T-helper 1 cell treated with Interleukin-12 subunit alpha and Interleukin-12 subunit beta and Interleukin-4 antibody, amounts not matched to agents 30 ng/mL and 1 ng/mL, for 36 hours (primary cell): ENCODE results near the gene MARK2. TPM values are rescaled to one million over a fixed set of nuclear protein-coding genes. Genes with fewer than 3 reads are reported as not detected.
"Not testable (repeated sequence)": the region's sequence is repeated elsewhere in the genome, so short reads cannot be mapped to it uniquely, and the experiment has no call there.

Source experiments
- intact Hi-C: fragments of 100-400 bp; cut with micrococcal nuclease; formaldehyde crosslinking; loops from one replicate; pipeline ENCODE4 v1.15.1; 2024
- total RNA-seq: library from RNA; stranded (reverse); gene quantifications from 2 replicates; pipeline ENCODE4 v1.2.3, GENCODE V29; 2022

Gene MARK2
- total RNA-seq, 1 donor from 2014 or later: 65.9 TPM

DNA sequence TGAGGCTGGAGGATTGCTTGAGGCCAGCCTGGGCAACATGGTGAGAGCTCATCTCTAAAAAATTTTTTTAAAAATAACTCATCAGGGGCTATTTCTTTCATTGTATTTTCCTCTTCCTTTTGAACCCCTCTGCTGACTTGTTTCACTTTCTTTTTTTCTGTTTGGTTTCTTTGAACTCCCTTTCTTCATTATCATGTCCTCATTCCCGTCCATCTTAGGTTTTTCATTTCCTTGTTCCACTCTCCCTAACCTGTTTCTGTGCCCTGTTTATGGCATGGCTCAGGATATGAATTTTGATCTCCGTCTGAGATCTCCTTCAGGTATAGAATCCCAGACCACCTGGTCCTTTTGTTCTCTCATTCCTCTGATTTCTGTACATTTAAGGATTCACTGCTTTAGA is 12.5 kb downstream of the MARK2 start:
- intact Hi-C loops: loop anchor here (1.0 to 2.0 kb wide), 2 partner anchors 11 to 15 kb away; no protein-coding TSS in a partner anchor

DNA sequence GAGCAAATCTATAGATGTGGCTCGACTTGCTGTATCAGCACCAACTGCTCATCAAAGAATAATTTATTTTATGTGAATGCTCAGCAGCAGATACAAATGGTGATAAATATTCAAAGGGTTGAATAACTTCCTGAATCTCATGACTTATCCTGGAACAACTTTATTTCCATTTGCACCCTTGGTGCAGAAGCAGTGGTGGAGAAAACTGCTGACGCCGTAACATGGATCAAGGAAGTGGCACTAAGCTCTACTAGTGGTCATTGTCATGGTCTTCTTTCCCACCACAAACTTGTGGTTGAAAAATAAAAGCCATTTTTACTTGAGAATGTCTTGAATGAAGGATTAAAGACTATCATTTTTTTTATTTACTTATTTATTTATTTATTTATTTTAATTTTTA is 14.6 kb downstream of the MARK2 start:
- intact Hi-C loops: no loop called here

DNA sequence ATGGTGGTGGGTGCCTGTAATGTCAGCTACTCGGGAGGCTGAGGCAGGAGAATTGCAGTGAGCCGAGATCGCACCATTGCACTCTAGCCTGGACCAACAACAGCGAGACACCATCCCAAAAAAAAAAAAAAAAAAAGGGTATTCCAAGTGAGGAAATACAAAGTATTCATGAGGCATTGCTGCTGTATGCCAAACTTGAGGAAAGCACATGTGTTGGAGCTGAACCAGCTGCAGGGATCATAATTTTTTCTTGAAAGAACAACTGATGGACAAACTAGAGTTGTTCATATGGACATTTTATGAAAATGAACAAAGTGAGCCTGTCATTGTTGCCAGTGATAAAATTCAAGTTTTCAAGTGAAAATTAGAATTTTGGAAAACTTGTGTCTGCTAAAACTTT is 15.8 kb downstream of the MARK2 start:
- intact Hi-C loops: no loop called here

DNA sequence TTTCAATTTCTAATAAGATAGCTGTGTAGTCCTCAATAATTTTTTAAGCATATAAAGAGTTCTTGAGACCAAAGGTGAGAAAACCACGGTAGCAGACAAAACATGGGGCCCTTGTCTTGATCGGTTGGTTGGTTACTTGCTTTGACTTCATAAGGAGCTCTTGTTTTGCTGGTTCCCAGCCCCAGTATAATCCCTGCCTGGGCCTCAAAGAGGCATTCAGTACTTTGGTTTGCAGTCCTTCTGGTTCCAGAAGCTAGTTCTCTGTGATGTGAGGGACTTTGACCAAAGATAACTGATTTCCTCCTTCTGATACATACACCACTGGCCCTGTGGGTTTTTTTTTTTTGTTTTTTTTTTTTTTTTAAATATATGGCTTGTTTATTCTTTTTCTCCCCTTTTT is 17.1 kb downstream of the MARK2 start:
- intact Hi-C loops: no loop called here

DNA sequence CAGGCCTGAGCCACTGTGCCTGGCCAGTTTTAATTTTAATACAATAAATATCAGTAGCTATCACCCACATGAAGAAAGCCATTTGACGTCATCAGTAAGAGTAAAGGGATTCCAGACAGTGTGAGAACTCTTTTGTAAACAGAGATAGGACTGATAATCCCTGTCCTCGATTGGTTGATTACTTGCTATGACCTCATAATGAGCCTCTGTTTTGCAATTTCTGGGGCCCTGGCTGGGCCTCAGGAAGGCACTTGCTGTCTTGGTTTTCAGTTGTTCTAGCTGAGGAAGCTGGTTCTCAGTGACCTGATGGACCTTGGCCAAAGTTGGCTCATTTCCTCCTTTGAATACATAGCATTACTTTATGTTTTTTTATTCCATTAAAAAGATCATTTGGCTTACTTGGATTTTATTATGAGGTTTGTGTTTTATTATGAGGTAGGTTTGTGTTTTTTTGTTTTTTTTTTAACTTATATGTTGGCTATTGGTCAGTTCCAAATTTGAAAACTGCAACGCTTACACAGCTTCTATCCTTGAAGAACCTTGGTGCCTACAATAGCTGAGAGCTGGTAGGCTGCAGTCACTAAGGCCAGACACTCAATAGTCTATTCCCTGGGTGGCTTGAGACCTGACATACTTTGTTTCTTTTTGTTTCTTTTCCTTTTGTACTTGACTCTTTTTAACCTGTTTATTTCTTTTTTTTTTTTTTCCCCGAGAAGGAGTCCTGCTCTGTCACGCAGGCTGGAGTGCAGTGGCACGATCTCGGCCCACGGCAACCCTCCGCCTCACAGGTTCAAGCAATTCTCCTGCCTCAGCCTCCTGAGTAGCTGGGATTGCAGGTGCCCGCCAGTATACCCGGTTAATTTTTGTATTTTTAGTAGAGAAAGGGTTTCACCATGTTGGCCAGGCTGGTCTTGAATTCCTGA is 20.0 kb downstream of the MARK2 start:
- intact Hi-C loops: no loop called here

DNA sequence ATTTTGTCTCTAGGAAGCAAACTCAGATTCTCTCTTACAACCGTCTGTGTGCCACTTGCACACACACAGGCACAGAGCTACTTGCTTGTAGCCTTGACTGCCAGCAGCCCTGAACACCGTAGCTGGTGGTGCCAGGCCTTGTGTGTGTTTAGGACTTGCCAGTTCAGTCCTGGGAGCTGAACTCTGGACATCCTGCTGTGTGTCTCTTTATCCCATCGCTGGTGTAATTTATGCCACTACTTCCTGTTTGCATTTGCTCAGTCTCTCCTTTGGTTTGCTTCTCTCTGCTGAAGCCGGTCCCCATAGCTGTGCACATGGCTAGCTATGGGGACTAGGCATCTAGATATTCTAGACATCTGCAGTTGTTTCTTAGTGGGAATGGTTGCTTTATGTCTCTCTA is 24.0 kb downstream of the MARK2 start:
- intact Hi-C loops: no loop called here

DNA sequence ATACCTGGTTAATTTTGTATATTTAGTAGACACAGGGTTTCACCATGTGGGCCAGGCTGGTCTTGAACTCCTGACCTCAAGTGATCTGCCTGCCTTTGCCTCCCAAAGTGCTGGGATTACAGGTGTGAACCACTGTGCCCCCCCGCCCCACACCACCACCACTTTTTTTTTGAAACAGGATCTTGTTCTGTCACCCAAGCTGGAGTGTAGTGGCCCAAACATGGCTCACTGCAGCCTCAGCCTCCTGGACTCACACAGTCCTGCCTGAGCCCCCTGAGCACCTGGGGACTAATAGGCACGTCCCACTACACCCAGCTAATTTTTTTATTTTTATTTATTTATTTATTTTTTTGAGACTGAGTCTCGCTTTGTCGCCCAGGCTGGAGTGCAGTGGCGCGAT is 24.7 kb downstream of the MARK2 start:
- intact Hi-C loops: not testable (repeated sequence)

DNA sequence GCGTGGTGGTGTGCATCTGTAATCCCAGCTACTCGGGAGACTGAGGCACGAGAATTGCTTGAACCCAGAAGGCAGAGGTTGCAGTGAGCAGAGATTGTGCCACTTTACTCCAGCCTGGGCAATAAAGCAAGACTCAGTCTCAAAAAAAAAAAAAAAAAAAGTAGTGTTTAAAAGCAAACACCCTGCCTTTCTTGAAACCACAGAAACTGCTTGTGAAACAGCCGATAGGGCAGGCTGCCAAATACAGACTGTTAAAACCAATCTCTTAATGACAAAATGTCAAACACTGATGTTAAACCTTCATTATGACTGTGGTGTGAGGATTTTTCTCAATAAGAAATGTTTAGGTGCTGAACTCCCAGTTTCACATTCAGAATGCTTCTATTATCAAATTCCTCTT is 27.3 kb downstream of the MARK2 start:
- intact Hi-C loops: loop anchor here (1.0 to 2.0 kb wide), 4 partner anchors 15 to 108 kb away; partner anchors contain the start of gene COX8A

DNA sequence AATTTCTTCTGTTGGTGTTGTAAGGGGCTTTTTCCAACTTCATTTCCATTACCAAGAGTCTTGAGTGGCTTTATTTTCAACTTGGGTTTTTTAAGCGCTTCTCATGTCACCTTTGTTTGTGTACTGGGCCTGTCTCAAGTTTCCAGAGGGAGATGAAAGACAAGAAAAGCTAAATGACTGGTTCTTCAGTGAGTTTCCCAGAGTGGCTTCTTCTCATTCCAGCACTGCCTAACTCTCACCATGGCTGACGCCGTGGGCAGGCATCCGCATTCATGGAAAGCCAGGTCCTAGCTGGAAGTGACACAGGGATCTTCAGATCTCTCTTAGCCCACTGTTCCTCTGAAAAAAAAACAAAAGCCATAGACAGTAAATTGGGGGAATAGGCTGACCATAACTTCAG is 28.6 kb downstream of the MARK2 start:
- intact Hi-C loops: loop anchor here (2.0 kb wide), 1 partner anchor 17 kb away; no protein-coding TSS in a partner anchor

DNA sequence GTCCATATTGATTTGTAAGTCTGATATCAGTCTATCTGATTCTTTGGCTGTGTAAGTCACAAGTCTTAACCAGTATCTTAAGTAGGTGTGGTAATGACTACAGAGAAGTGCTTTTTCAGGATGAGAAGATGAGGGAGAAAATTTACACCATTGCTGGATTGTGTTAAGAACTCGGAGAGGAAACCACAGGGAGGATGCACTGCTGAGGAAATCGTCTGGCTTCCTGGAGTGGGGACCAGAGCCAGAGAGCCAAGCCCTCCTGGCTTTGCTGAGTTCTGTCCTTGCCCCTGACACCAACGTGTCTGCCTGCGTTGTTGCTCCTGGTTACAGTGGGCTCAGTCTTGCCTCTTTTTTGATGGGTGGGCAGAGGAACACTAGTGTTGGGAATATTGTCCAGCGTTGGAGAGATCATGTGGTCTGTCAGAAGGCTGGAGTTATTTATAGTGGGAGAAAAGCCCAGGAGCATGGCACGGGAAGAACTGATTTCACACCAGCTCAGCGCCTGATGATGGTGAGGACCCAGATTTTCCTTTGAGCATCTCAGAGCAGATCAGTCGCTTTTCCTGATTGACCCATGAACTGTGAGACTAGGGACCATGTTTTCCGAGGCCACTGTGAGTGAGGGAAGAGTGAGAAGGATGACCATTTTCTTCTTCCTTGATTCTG is 29.6 kb downstream of the MARK2 start:
- intact Hi-C loops: no loop called here

DNA sequence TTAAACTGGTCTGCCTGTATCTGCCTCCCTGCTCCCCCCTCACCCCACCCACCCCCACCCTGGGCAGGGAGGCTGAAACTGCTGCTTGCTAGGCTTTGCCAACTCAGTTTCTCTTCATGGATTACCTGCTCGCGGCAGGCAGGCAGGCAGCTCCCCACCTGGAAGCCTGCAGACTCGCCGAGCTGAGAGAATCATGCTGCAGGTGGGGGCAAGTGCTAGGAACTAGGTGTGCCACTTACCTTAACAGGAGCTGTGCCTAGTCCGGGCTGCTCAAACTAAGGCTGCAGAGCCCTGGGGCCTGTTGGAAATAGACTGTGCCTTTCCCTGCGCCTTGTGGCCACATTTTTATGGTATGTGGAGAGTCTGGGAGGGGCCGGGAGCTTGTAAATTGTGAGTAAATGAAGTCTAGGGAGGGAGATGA is 30.3 kb downstream of the MARK2 start:
- intact Hi-C loops: no loop called here

DNA sequence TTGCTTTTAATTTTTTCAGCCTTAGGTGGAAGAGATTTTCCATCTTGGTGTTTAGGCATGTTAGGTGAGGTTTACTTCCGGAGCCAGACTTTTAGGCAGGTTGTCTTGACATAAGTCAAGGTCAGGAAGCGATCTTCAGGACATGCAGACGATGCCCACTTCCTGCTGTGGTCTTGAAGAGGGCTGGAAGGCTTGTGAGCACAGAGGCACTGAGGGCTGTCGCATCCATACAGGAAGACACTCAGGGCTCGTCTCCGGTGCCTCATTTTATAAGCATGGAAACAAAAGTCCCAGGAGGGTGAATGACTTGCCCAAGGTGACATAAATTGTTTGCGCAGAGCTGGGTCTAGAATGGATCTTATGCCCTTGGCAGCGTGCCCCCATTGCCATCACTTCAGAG is 30.8 kb downstream of the MARK2 start:
- intact Hi-C loops: no loop called here

DNA sequence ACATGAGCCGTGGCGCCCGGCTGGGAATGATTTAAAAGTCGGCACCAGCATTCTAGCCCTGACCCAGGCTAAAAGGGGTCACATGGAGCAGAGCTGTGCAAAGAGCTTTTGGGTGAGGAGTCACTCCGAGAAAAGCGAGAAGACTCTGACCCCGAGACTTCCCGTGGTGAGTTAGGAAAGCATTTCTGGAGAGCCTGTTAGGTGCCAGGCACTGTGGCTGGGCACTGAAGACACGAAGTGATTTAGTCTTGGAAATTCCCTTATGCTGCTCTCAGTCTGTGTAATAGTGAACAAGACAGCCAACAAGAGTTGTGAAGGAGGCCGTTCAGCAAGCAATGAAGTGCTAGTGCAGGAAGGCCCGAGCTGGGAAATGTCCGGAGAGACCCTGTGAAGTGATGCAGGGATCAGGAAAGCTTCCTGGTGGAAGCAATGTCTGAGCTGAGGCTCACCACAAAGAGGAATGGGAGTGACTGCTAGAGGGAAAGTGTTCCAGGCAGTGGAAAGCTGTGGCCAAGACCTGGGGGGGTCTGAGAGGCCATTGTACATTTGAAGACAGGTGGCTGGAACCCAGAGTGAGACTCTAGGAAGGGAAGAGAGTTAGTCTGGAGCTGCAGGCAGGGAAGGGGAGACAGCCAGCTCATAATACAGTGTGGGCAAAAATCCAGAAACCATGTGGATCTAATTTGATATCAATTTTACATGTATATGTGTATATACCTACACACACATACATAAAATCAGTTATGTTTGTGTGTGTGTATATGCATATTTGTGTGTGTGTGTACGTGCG is 31.6 kb downstream of the MARK2 start:
- intact Hi-C loops: no loop called here

DNA sequence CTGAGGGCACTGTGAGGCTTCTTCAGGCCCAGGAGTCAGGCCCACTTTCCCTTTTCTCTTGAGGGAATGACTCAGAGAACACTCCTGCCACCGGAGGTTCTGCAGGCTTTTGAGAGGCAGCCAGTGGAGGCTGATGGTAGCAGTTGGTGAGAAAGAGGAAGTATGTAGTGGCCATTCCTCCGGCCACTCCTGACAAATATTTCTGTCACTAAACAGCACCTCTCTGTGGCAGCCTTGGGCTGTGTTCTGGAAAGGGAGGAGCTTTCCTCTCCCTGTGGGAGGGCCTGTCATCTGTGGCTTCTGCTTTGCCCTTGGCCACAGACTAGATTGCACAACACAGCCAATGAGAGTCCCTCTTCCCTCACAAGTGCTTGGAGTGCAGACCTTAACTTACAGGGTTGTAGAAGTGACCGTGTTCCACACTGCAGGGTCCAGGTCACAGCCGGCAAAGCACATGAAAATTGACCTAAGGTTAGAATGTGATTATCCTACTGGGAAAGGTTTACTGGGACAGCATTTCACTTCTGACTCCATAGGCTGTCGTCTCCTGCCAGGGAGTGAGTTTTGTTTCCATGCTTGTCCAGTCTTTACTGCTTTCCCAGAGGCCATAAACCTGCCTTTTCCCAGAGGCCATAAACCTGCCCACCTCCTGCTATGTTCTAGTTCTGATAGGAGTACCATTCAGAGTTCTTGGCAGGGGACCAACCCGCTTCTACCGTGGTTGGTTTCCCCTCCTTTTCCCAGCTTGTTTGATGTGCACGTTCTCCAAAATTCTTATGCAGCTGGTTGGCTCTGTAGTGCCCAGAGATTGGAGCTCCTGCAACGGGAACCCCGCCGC is 33.3 kb downstream of the MARK2 start:
- intact Hi-C loops: loop anchor here (1.0 to 2.0 kb wide), 2 partner anchors 35 to 67 kb away; partner anchors contain the start of gene NAA40

DNA sequence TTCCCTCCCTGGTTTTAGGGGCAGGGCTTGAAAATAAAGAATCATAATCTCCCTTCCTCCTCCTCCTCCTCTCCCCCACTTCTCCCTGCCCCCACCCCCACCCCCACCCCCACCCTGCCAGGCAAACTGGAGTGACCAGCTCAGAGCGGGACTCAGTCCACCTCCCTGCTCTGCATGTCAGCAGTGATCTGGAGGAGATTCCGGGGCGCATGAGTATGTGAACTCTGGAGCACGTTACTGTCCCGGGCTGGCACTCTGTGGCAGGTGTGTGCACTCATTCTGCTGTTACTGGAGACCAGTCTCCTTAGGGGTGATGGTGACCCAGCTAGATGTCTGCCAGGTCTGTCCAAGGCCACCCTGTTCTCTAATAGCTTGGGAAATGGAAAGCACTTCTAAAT is 33.9 kb downstream of the MARK2 start:
- intact Hi-C loops: loop anchor here (1.0 to 2.0 kb wide), 2 partner anchors 35 to 66 kb away; partner anchors contain the start of gene NAA40

DNA sequence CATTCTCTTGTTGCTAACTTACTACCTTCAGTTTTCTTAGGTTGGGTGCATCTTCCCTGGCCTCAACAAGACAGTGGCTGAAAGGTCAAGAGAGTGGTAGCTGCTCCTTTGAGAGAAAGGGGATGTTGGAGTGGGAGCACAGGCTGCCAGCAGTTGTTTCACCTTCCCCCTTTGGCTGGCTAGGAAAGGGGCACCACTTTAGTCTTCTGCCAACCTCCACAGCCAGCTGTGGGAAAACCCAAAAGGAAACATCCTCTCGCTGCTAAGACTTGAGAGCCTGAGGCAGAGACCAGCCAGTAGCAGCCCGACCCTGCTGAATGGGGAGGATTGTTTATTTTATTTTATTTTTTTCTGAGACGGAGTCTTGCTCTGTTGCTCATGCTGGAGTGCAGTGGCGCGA is 34.4 kb downstream of the MARK2 start:
- intact Hi-C loops: loop anchor here (2.0 kb wide), 1 partner anchor 65 kb away; the partner anchor contains the start of gene NAA40

DNA sequence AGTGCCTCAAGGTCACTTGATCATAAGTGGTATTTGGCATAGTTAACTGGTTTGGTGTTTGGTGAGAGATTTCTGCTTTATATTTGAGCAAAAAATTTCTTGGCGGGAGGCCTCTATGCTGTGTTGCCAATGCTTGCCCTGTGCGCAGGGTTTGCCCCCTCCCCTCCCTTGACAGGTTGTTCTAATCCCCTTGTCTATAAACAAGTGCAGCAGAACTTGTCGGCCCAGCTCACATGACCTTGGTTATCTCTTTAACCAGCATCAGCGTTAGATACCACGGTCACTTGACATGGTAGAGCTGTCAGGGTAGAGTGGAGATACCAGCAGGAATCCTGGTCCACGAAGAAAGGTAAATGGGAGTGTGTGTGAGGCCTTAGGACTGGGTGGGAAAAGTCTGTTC is 35.6 kb downstream of the MARK2 start:
- intact Hi-C loops: no loop called here

DNA sequence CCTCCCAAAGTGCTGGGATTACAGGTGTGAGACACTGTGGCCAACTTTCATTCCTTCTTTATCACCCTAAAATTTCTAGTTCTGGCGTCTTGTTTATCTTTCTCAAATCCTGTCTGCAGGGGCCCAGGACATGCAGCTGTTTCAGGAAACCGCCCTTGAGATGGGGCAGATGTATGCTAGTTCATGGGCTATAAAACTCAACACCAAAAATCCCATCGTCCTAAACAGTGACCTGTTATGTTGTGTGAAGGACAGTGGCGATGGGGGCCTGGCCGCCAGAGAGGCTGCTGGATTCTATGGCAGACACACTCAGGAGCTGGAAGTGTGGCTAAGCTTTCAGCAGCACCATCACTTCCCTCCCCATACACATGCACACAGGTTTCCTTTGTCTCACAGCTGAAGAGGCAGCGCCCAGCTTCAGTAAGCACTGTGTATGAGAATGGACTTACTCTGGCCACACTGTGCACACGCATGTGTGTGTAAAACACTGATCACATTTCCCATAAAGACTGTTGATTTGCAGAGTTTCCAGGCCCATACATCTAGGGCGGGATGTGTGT is 36.7 kb downstream of the MARK2 start:
- intact Hi-C loops: no loop called here

DNA sequence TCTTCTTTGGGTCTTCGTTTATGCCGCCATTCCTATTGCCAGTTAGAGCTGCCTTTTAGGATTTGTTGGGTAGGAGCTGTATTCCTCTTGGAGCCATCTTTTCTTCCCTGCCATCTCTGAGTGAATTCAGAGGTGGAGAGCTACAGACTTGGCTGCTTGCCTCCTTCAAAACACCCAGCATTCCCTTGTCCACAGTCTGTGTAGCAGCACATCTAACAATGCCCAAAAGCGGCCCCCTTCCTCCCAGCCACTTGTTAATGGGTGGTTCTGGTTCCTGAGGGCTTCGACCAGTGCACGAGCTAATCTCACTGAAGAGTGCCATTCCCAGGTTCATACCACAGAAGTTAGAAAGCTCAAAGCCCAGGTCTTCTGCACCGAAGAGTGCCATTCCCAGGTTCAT is 37.7 kb downstream of the MARK2 start:
- intact Hi-C loops: no loop called here

DNA sequence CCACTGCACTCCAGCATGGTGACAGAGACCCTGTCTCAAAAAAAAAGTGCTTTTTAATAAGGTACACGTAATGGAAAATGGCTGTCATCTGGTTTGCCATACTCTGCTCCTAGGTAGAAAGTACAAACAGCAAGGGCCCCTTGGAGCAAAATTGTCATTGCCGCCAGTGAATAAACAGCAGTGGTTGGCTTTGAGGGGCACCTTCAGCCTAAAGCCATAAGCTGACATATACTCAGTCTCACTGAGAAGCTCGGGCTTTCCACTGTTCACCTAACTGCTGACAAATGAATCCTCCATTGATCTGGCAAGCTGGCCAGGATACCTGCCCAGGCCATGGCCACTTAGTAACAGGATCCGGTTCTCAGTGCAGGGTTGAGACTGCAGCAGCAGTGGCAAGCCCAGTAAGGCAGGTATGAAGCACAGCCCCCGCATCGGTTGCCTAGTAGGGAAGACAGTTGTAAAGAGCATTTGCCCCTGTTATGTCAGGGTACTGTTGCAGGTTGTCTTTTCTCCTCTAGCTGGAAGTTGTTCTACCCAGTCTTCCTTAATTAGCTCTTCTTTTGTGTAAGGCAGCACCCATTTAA is 38.8 kb downstream of the MARK2 start:
- intact Hi-C loops: no loop called here
